Epidermal melanocyte (primary cell): ENCODE data around the gene CCL1.

Experiments used
- DNase-seq: peaks from one replicate; pipeline ENCODE4 v3.0.0; 2011; ENCODE audit warnings: low spot score; ENCODE audit not compliant: insufficient read length

The CCL1 gene

GRCh38 chr17:34363183-34363661 lies at the start of gene CCL1:
Gene CCL1 (minus strand): TSS chr17:34363233. CDS start chr17:34363161, 72 bp downstream.
- DNase-seq = no peak

- no peak for DNase-seq
Observed at GRCh38 chr17:34412534-34412933, 49.5 kb upstream of the CCL1 start.

GRCh38 chr17:34411646-34412421 lies 48.8 kb upstream of the CCL1 start:
- no peak for DNase-seq

- no peak for DNase-seq
Observed at GRCh38 chr17:34409352-34409751, 46.3 kb upstream of the CCL1 start.

GRCh38 chr17:34408439-34408838 lies 45.4 kb upstream of the CCL1 start:
- no peak for DNase-seq

- no peak for DNase-seq
Observed at GRCh38 chr17:34406226-34406625, 43.2 kb upstream of the CCL1 start.

- DNase-seq = no peak
Observed at GRCh38 chr17:34403006-34403405, 40.0 kb upstream of the CCL1 start.

- DNase-seq = no peak
Observed at GRCh38 chr17:34401165-34401564, 38.1 kb upstream of the CCL1 start.

GRCh38 chr17:34400301-34400931 lies 37.4 kb upstream of the CCL1 start:
- DNase-seq = no peak

- DNase-seq = no peak
Observed at GRCh38 chr17:34399725-34400124, 36.7 kb upstream of the CCL1 start.

- no peak for DNase-seq
Observed at GRCh38 chr17:34398990-34399389, 36.0 kb upstream of the CCL1 start.

GRCh38 chr17:34397265-34397664 lies 34.2 kb upstream of the CCL1 start:
- DNase-seq = no peak

- DNase-seq = no peak
Observed at GRCh38 chr17:34393401-34393800, 30.4 kb upstream of the CCL1 start.

GRCh38 chr17:34391241-34391640 lies 28.2 kb upstream of the CCL1 start:
- DNase-seq = no peak

- no peak for DNase-seq
Observed at GRCh38 chr17:34390649-34391048, 27.6 kb upstream of the CCL1 start.

GRCh38 chr17:34389126-34389750 lies 26.2 kb upstream of the CCL1 start:
- DNase-seq = no peak

- no peak for DNase-seq
Observed at GRCh38 chr17:34387566-34387965, 24.5 kb upstream of the CCL1 start.

GRCh38 chr17:34386697-34387550 lies 23.9 kb upstream of the CCL1 start:
- no peak for DNase-seq

- DNase-seq = no peak
Observed at GRCh38 chr17:34386343-34386696, 23.3 kb upstream of the CCL1 start.

- DNase-seq = no peak
Observed at GRCh38 chr17:34384822-34385605, 22.0 kb upstream of the CCL1 start.

GRCh38 chr17:34384271-34384670 lies 21.2 kb upstream of the CCL1 start:
- no peak for DNase-seq
